HG03439 (cell line): ENCODE results near the gene TEX29.

Source experiments
- ATAC-seq: cut with Tn5 transposase; IDR thresholded peaks from one replicate; pipeline ENCODE4 v1.9.1; 2021; ENCODE audit warnings: mild to moderate bottlenecking, moderate library complexity; ENCODE audit not compliant: unreplicated experiment

Gene TEX29

GRCh38 chr13:111367340-111367739, 46.9 kb downstream of the TEX29 start:
- ATAC-seq = no peak

GRCh38 chr13:111368091-111368490, 47.6 kb downstream of the TEX29 start:
- no peak for ATAC-seq

- ATAC-seq = no peak
These were observed 49.7 kb downstream of the TEX29 start for GRCh38 chr13:111370147-111370546.

- ATAC-seq = no peak
These were observed 50.4 kb downstream of the TEX29 start for GRCh38 chr13:111370570-111371535.

- no peak for ATAC-seq
These were observed 51.3 kb downstream of the TEX29 start for GRCh38 chr13:111371720-111372119.

GRCh38 chr13:111372651-111373425, 52.4 kb downstream of the TEX29 start:
- no peak for ATAC-seq

GRCh38 chr13:111373486-111373885, 53.0 kb downstream of the TEX29 start:
- no peak for ATAC-seq

- ATAC-seq = no peak
These were observed 60.0 kb downstream of the TEX29 start for GRCh38 chr13:111380431-111380830.

- ATAC-seq = no peak
These were observed 62.0 kb downstream of the TEX29 start for GRCh38 chr13:111382411-111382810.

- no peak for ATAC-seq
These were observed 62.4 kb downstream of the TEX29 start for GRCh38 chr13:111382877-111383276.

- ATAC-seq = no peak
These were observed 63.4 kb downstream of the TEX29 start for GRCh38 chr13:111383591-111384440.

GRCh38 chr13:111384441-111385182, 64.2 kb downstream of the TEX29 start:
- ATAC-seq = no peak

- ATAC-seq = no peak
These were observed 64.9 kb downstream of the TEX29 start for GRCh38 chr13:111385183-111385857.

GRCh38 chr13:111387026-111387871, 66.8 kb downstream of the TEX29 start:
- ATAC-seq = no peak

GRCh38 chr13:111387945-111388600, 67.6 kb downstream of the TEX29 start:
- ATAC-seq = no peak

- no peak for ATAC-seq
These were observed 68.5 kb downstream of the TEX29 start for GRCh38 chr13:111388851-111389500.

GRCh38 chr13:111389621-111390521, 69.4 kb downstream of the TEX29 start:
- ATAC-seq = no peak
